Measurements from ENCODE around the gene DRAM2. TPM values are rescaled to one million over a fixed set of nuclear protein-coding genes. Genes with fewer than 3 reads are reported as not detected.

Gene DRAM2
- total and polyA plus RNA-seq, 10 of the 15 experiments (the other 5 are each of a cell fraction or from before 2014, with no cell fraction given), result 39.1 to 229 (median 79.4) TPM

GRCh38 chr1:111145963-111146768, 6.3 kb upstream of the DRAM2 start:
- Histone ChIP-seq H3K9me3 (replicated peaks; ENCODE audit: control insufficient read depth, insufficient read depth, low read length) (no peaks in the 10 kb centered on the region), H2AFZ (ENCODE audit: control insufficient read depth, low read depth, low read length) (no peak overlapping the region), H3K27ac (ENCODE audit: control insufficient read depth, insufficient read depth) (peak overlapping the region; percentile 57), H3K4me2 (ENCODE audit: control insufficient read depth, insufficient read depth) (peak overlapping the region; percentile 91), H4K20me1 (ENCODE audit: control insufficient read depth, insufficient read depth) (no peaks in the 10 kb centered on the region), H3K79me2 (ENCODE audit: control insufficient read depth, insufficient read depth, low read length) (peaks cover 99% of the 10 kb centered on the region), H3K36me3 (ENCODE audit: control insufficient read depth in 2 of 2, insufficient read depth in 2 of 2, low read length in 1 of 2) (peaks cover 2 to 16% of the 10 kb centered on the region in 2 experiments; a peak in 3 of 4 replicates), H3K4me1 (ENCODE audit: control insufficient read depth, insufficient read depth, low read length) (peaks cover 15% of the 10 kb centered on the region), H3K9ac (ENCODE audit: control insufficient read depth, insufficient read depth, low read length) (peak overlapping the region; percentile 37), H3K27me3 (replicated peaks in 1 of 2; ENCODE audit: control insufficient read depth in 2 of 2, insufficient read depth in 2 of 2, low read length in 1 of 2) (no peaks in the 10 kb centered on the region), H3K4me3 (peak overlapping the region; percentile 41)
- CTCF ChIA-PET, result interaction anchor here (1.0 to 2.2 kb wide), 3 partner anchors 52 to 116 kb away, joined by 3 to 14 read pairs (median 4); no protein-coding TSS in a partner anchor
- SMC1A ChIA-PET (ENCODE audit: uncharacterized antibody, unreplicated experiment), result interaction anchor here (0.7 to 13.3 kb wide), 15 partner anchors 8 to 273 kb away, joined by 3 to 164 read pairs (median 4); partner anchors contain the start of gene CD53
- no TSS peak for BruUV-seq (replicated peaks)
- RAD21 ChIA-PET (ENCODE audit: unreplicated experiment), result interaction anchor here (1.0 to 2.6 kb wide), 4 partner anchors 16 to 80 kb away, joined by 4 to 9 read pairs (median 6); no protein-coding TSS in a partner anchor
- ATAC-seq (no peak), DNase-seq (ENCODE audit: low read depth, low spot score) (no peak), FAIRE-seq (no peak)
- in situ Hi-C loops (cut with MboI) (no loop called here), intact Hi-C loops (cut with micrococcal nuclease; ENCODE audit: unreplicated experiment) (loop anchor here (5.0 to 10.0 kb wide), 3 partner anchors 46 to 609 kb away; partner anchors contain the start of genes CD53 and DDX20)
- POLR2A ChIA-PET, result interaction anchor here (0.7 to 9.1 kb wide), 6 partner anchors 7 to 55 kb away, joined by 3 to 62 read pairs (median 4); no protein-coding TSS in a partner anchor
- TF ChIP-seq STAT1 (conservative IDR thresholded peaks at IDR 0.05), result no peak
- TF ChIP-seq ATF2 (IDR thresholded peaks at IDR 0.05; ENCODE audit: low read length), result 0 out of 2 replicates have a peak, but pooled peaks have one; percentile 16
- no peak for TF ChIP-seq BCLAF1 (IDR thresholded peaks at IDR 0.05)
